T-cell (primary cell): Measurements from ENCODE around the gene SPSB1. TPM values are rescaled to one million over a fixed set of nuclear protein-coding genes. Genes with fewer than 3 reads are reported as not detected.

ENCODE experiments used
- ATAC-seq, 4 experiments: fragments of 200-7000 bp in 3 of 4; fragments of 150-1000 bp in 1 of 4; cut with Tn5 transposase; replicated peaks in 1 of 4; 1 replicate in 3 of 4; 2 replicates in 1 of 4; pipeline ENCODE4 v1.10.0; 2021; ENCODE audit warnings: moderate library complexity in 3 of 4, mild to moderate bottlenecking in 2 of 4, moderate number of reproducible peaks in 1 of 4
- CTCF ChIA-PET, 2 donors: fragments of 300-600 bp; sonication (Branson Sonifier 250); formaldehyde crosslinking; loops; one replicate each; lab custom pipeline; 2022; ENCODE audit warnings: antibody characterized with exemption in 2 of 2; lab: Charles Lee
- POLR2A ChIA-PET, 2 donors: fragments of 300-600 bp; sonication (Branson Sonifier 250); formaldehyde crosslinking; loops; one replicate each; lab custom pipeline; 2022; ENCODE audit warnings: antibody characterized with exemption in 2 of 2; lab: Charles Lee
- DNase-seq, 35 experiments: peaks; one replicate each; pipeline versions ENCODE4 v3.0.0 to v3.0.0-alpha.2; 2013 to 2023
- H3K27ac ChIP-seq: one replicate; pipeline ENCODE4 v1.5.1; 2013; ENCODE audit warnings: low read length
- H3K27me3 ChIP-seq, 2 experiments: replicated peaks in 1 of 2; 1 replicate in 1 of 2; 2 replicates in 1 of 2; pipeline versions ENCODE4 v1.6.1 to v1.7.0; 2013; ENCODE audit warnings: low read length in 1 of 2, mixed read lengths in 1 of 2; ENCODE audit not compliant: control insufficient read depth in 2 of 2, insufficient read depth in 2 of 2; ENCODE audit errors: extremely low read depth in 1 of 2
- H3K36me3 ChIP-seq, 2 donors: 1 replicate in 1 of 2; 2 replicates in 1 of 2; pipeline versions ENCODE4 v1.6.1 to v1.7.0; 2013; ENCODE audit warnings: low read length in 1 of 2; ENCODE audit not compliant: control insufficient read depth in 2 of 2, insufficient read depth in 1 of 2; ENCODE audit errors: extremely low read depth in 1 of 2
- H3K4me1 ChIP-seq, 2 experiments: 1 replicate in 1 of 2; 2 replicates in 1 of 2; pipeline versions ENCODE4 v1.6.1 to v1.7.0; 2013; ENCODE audit warnings: low read length in 2 of 2, mixed read lengths in 1 of 2; ENCODE audit not compliant: insufficient read depth in 2 of 2, control insufficient read depth in 1 of 2; ENCODE audit errors: extremely low read depth in 1 of 2
- H3K4me3 ChIP-seq, 2 donors: 1 replicate in 1 of 2; 2 replicates in 1 of 2; pipeline versions ENCODE4 v1.5.1 to v1.7.0; 2013; ENCODE audit warnings: mild to moderate bottlenecking in 2 of 2, low read length in 1 of 2, moderate library complexity in 1 of 2; ENCODE audit not compliant: control insufficient read depth in 1 of 2; ENCODE audit errors: extremely low read depth in 1 of 2
- H3K9me3 ChIP-seq: 2 replicates; pipeline ENCODE4 v1.7.0; 2013
- H3K27ac Mint-ChIP-seq, 2 donors: one replicate each; pipeline ENCODE4 v1.8.0; 2020 to 2021; ENCODE audit warnings: mild to moderate bottlenecking in 2 of 2, mixed read lengths in 2 of 2
- H3K27me3 Mint-ChIP-seq, 2 donors: one replicate each; pipeline ENCODE4 v1.8.0; 2021 to 2022; ENCODE audit warnings: mixed read lengths in 2 of 2
- H3K36me3 Mint-ChIP-seq: one replicate; pipeline ENCODE4 v1.8.0; 2021; ENCODE audit warnings: mixed read lengths
- H3K4me1 Mint-ChIP-seq, 3 donors: one replicate each; pipeline ENCODE4 v1.8.0; 2020 to 2022; ENCODE audit warnings: mixed read lengths in 3 of 3, mild to moderate bottlenecking in 1 of 3
- H3K4me3 Mint-ChIP-seq, 3 donors: one replicate each; pipeline ENCODE4 v1.8.0; 2020 to 2022; ENCODE audit warnings: mild to moderate bottlenecking in 3 of 3, mixed read lengths in 3 of 3, moderate library complexity in 3 of 3
- H3K9me3 Mint-ChIP-seq, 3 donors: one replicate each; pipeline ENCODE4 v1.8.0; 2020 to 2022; ENCODE audit warnings: mixed read lengths in 3 of 3
- WGBS: methylation state at CpG from one replicate; pipeline ENCODE4 v1.1.5; 2013; ENCODE audit warnings: missing lambda C conversion rate; ENCODE audit not compliant: insufficient coverage; 5-methylcytosine and 5-hydroxymethylcytosine counted together
- total RNA-seq, 35 experiments: library from RNA in 6 of 35; stranded (reverse) in 6 of 35; fragments of 120-200 nt in 1 of 35; gene quantifications; one replicate each; pipeline versions ENCODE4 v1.2.1 to v1.2.4 and lab custom pipeline; 2013 to 2026

Gene SPSB1
- total RNA-seq, 5 donors from 2014 or later (not counting 1 experiment from before 2014, with no cell fraction given), result 3.1 to 6.4 (median 5.4) TPM

DNA sequence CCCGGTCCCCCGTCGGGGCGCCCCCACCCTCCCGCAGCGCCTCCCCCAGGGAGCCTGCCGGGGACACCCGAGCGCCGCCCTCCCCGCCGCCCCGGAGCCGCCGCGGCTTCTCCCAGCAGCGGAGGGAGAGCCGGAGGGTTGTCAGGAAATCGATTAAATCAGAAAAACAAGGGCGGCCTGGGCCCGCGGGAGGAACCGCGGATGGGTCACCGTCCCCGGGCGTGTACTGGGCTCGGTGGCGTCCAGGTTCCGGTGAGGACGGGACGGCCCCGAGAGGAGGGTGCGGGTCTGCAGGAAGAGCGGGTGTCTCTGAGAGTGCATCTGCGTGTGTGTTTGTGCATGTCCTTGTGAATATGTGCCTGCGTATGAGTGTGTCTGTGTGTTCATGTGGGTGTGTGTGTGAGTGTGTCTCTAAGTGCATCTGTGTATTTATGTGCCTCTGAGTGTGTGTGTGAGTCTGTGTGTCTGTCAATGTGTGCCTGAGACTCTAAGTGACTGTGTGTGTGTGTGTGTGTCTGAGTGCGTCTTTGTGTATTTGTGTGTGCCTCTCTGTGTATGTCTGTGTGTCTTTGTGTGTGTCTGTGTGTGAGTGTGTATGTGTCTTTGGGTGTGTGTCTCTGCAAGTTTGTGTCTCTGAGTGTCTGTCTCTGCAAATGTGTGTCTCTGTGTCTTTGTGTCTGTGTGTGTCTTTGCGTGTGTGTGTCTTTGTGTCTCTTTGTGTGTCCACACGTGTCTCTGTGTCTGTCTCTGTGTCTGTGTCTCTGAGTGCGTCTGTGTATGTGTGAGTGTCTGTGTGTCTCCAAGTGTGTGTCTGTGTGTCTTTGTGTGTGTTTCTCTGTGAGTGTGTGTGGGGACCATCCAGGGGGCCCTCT lies 1.1 kb downstream of the SPSB1 start:
- H3K36me3 ChIP-seq, result no peaks in the 10 kb centered on the region
- H3K27me3 ChIP-seq, result peaks cover 0 to 14% of the 10 kb centered on the region in 2 experiments
- ATAC-seq (peak; percentile 25 to 44 (median 38)), DNase-seq (peak in 21 of 35 experiments; percentile 7 to 54 (median 27))
- WGBS, result 7% methylated on average over 39 of the region's 41 CpGs
- H3K27ac ChIP-seq, result no peak overlapping the region
- peak overlapping the region; percentile 67 to 87 for H3K4me3 ChIP-seq
- Mint-ChIP-seq H3K4me3 (no peak overlapping the region), H3K4me1 (peaks cover 18 to 25% (median 19%) of the 10 kb centered on the region in 3 donors), H3K27ac (no peak overlapping the region), H3K9me3 (peaks cover 3 to 4% (median 4%) of the 10 kb centered on the region in 3 donors), H3K36me3 (peaks cover 3% of the 10 kb centered on the region), H3K27me3 (no peaks in the 10 kb centered on the region)
- peaks cover 14 to 34% of the 10 kb centered on the region in 2 experiments for H3K4me1 ChIP-seq
- POLR2A ChIA-PET, result no interaction called here
- CTCF ChIA-PET, result no interaction called here
- H3K9me3 ChIP-seq, result no peaks in the 10 kb centered on the region

- Mint-ChIP-seq H3K36me3 (no peaks in the 10 kb centered on the region), H3K27ac (no peak overlapping the region), H3K27me3 (no peaks in the 10 kb centered on the region), H3K4me3 (no peak overlapping the region), H3K9me3 (no peaks in the 10 kb centered on the region), H3K4me1 (peaks cover 18 to 23% (median 22%) of the 10 kb centered on the region in 3 donors)
- POLR2A ChIA-PET, result no interaction called here
- WGBS, result no CpG with 5 or more reads among the region's 6 CpGs
- DNase-seq, result no peak
- H3K36me3 ChIP-seq, result no peaks in the 10 kb centered on the region
- H3K4me3 ChIP-seq, result peak overlapping the region in 1 of 2 donors; percentile 67
- CTCF ChIA-PET, result no interaction called here
- H3K27ac ChIP-seq, result no peak overlapping the region
- H3K4me1 ChIP-seq, result peaks cover 14 to 34% of the 10 kb centered on the region in 2 experiments
- no peaks in the 10 kb centered on the region for H3K9me3 ChIP-seq
- no peak for ATAC-seq
- peaks cover 0 to 14% of the 10 kb centered on the region in 2 experiments for H3K27me3 ChIP-seq
These were observed 1.7 kb downstream of the SPSB1 start for GRCh38 chr1:9294405-9294773.

DNA sequence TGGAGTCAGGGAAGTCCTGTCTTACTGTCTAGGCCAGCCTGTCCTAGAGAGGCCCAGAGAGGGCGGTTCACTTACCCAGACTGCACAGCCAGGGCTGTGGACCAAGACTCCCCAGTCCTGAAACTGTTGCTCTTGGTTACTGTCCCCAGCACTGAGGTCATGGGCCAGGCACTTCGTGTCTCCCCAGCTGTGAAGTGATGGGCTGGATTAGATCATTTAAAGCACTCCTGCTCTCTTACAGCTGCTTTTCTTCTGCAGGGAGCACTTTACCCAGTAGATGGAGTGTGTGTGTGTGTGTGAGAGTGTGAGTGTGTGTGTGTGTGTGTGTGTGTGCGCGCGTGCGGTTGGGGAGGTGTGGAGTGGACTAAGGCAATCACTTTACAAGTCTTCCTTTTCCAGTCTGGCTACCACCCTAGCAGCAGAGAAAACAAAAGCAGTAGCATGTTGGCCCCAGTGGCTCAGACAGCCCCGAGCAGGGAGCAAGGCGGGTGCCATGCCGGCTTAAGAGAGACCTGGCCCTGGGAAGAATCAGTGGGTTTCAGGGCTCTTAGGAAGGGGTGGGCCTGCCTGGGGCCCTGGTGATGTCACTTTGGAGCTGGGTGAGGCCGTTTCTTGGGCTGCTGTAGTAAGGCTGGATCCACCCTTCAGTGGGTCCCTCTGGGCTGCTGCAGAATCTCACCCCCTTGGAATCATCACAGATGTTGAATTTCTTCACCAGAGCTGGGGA lies 2.4 kb downstream of the SPSB1 start:
- Histone ChIP-seq H3K9me3 (no peaks in the 10 kb centered on the region), H3K4me3 (no peak overlapping the region), H3K27ac (no peak overlapping the region), H3K36me3 (no peaks in the 10 kb centered on the region), H3K27me3 (peaks cover 0 to 14% of the 10 kb centered on the region in 2 experiments), H3K4me1 (peaks cover 10 to 34% of the 10 kb centered on the region in 2 experiments)
- Mint-ChIP-seq H3K27me3 (no peaks in the 10 kb centered on the region), H3K4me1 (peaks cover 12 to 17% (median 16%) of the 10 kb centered on the region in 3 donors), H3K9me3 (no peaks in the 10 kb centered on the region), H3K27ac (no peak overlapping the region), H3K36me3 (no peaks in the 10 kb centered on the region), H3K4me3 (peak overlapping the region in 1 of 3 donors; percentile 34)
- POLR2A ChIA-PET, result no interaction called here
- DNase-seq (no peak), ATAC-seq (no peak)
- CTCF ChIA-PET, result no interaction called here
- WGBS, result 75% methylated on average over 2 of the region's 10 CpGs

DNA sequence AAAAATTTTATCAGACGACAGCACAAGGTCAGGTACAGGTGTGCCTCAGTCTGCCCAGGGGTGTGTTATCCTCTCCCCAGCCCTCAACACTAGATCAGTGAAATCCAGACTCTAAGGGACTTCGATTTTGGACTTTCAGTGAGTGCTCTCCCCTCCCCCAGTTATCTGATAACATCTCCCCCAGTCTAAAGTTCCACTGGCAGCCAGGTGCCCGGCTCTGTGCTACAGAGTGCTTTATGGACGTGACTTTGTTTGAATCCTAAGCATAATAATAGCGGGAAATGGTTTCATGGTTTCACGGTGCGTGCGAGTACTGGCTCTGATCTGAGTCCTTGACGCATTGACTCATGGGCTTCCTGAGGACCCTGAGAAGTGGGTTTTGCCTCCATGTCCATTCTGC lies 3.2 kb downstream of the SPSB1 start:
- Mint-ChIP-seq H3K4me3 (peak overlapping the region in 1 of 3 donors; percentile 56), H3K27ac (peak overlapping the region in 1 of 2 donors; percentile 14), H3K27me3 (no peaks in the 10 kb centered on the region), H3K36me3 (no peaks in the 10 kb centered on the region), H3K4me1 (peaks cover 11 to 20% (median 16%) of the 10 kb centered on the region in 3 donors), H3K9me3 (no peaks in the 10 kb centered on the region)
- ATAC-seq, result no peak
- Histone ChIP-seq H3K4me1 (peaks cover 10 to 32% of the 10 kb centered on the region in 2 experiments), H3K4me3 (no peak overlapping the region), H3K27ac (no peak overlapping the region), H3K36me3 (no peaks in the 10 kb centered on the region), H3K9me3 (no peaks in the 10 kb centered on the region), H3K27me3 (peaks cover 0 to 14% of the 10 kb centered on the region in 2 experiments)
- WGBS, result 89% methylated on average over 9 of the region's 9 CpGs
- POLR2A ChIA-PET, result no interaction called here
- DNase-seq, result no peak
- CTCF ChIA-PET, result no interaction called here

DNA sequence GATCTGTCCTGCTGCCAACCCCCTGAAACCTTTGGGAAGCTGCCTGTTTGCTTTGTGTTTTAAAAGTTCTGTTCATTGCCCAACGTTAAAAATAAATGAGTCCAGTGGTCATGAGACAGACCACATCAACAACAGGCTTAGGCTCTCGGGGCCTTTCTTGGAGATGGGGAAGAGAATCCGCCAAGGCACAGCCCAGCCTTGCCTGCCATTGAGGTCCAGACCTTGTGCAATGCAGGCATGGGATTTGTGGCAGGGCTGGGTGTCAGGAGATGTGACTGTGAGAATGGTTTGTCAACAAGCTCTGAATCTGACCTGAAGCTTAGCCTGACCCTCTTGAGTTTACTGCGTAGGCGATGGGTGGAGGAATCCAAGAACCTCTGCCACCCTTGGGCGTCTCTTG lies 4.2 kb downstream of the SPSB1 start:
- H3K27ac ChIP-seq, result no peak overlapping the region
- H3K9me3 Mint-ChIP-seq, result no peaks in the 10 kb centered on the region
- ChIA-PET CTCF (interaction anchor here in 1 of 2 donors (1.4 kb wide), 1 partner anchor 194 kb away, joined by 3 read pairs; no protein-coding TSS in a partner anchor), POLR2A (no interaction called here)
- DNase-seq, result no peak
- H3K4me1 ChIP-seq, result peaks cover 10 to 32% of the 10 kb centered on the region in 2 experiments
- no peaks in the 10 kb centered on the region for H3K9me3 ChIP-seq
- H3K4me1 Mint-ChIP-seq, result peaks cover 10 to 26% (median 15%) of the 10 kb centered on the region in 3 donors
- no peaks in the 10 kb centered on the region for H3K27me3 Mint-ChIP-seq
- no peak for ATAC-seq
- 94% methylated on average over 6 of the region's 6 CpGs for WGBS
- H3K27ac Mint-ChIP-seq, result no peak overlapping the region
- no peaks in the 10 kb centered on the region for H3K36me3 ChIP-seq
- peaks cover 0 to 14% of the 10 kb centered on the region in 2 experiments for H3K27me3 ChIP-seq
- no peak overlapping the region for H3K4me3 ChIP-seq
- no peak overlapping the region for H3K4me3 Mint-ChIP-seq
- no peaks in the 10 kb centered on the region for H3K36me3 Mint-ChIP-seq

DNA sequence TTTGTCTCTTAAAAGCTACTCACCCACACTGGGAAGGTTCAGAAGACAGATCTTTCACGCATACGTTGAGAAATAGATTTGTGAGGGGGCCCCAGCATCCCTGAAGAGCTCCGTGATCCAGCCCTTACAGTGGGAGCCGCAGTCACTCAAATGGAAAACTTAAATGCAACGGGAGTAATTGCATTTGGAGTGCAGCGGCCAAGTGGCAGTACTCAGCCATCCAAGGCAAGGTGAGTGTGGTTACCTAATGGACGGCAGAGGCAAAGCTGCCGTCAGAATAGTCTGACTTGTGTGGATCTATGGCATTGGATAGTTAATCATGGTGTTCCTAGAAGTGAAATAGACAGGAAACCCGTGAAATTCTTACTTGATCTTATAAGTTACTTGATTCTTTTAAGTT lies 5.1 kb downstream of the SPSB1 start:
- ATAC-seq (no peak), DNase-seq (no peak)
- H3K4me3 ChIP-seq, result no peak overlapping the region
- Mint-ChIP-seq H3K27ac (no peak overlapping the region), H3K27me3 (no peaks in the 10 kb centered on the region), H3K9me3 (no peaks in the 10 kb centered on the region), H3K4me1 (peaks cover 15 to 33% (median 18%) of the 10 kb centered on the region in 3 donors), H3K36me3 (no peaks in the 10 kb centered on the region), H3K4me3 (no peak overlapping the region)
- H3K9me3 ChIP-seq, result no peaks in the 10 kb centered on the region
- no peak overlapping the region for H3K27ac ChIP-seq
- WGBS, result 93% methylated on average over 6 of the region's 9 CpGs
- H3K4me1 ChIP-seq, result peaks cover 10 to 30% of the 10 kb centered on the region in 2 experiments
- CTCF ChIA-PET, result interaction anchor here (0.5 to 1.4 kb wide), 3 partner anchors 91 to 194 kb away, joined by 3 to 4 read pairs (median 4); no protein-coding TSS in a partner anchor
- POLR2A ChIA-PET, result no interaction called here
- no peaks in the 10 kb centered on the region for H3K36me3 ChIP-seq
- H3K27me3 ChIP-seq, result peaks cover 0 to 14% of the 10 kb centered on the region in 2 experiments
